ENCODE data around the gene RASL11B.

- TF ChIP-seq PKNOX1 (IDR thresholded peaks at IDR 0.05) (no peak), NFRKB (IDR thresholded peaks at IDR 0.05) (no peak), L3MBTL2 (conservative IDR thresholded peaks at IDR 0.05) (no peak), SP1 (IDR thresholded peaks at IDR 0.05) (no peak), SUZ12 (IDR thresholded peaks at IDR 0.05) (no peak), ELF4 (IDR thresholded peaks at IDR 0.05) (no peak), CTBP1 (IDR thresholded peaks at IDR 0.05; ENCODE audit: borderline replicate concordance) (no peak)
Measured at GRCh38 chr4:52866734-52867133, 4.6 kb downstream of the RASL11B start.
